ENCODE results near the gene LRP10. TPM values are rescaled to one million over a fixed set of nuclear protein-coding genes. Genes with fewer than 3 reads are reported as not detected.
"Not testable (repeated sequence)": the region's sequence is repeated elsewhere in the genome, so short reads cannot be mapped to it uniquely, and the experiment has no call there.

The LRP10 gene, protein sequence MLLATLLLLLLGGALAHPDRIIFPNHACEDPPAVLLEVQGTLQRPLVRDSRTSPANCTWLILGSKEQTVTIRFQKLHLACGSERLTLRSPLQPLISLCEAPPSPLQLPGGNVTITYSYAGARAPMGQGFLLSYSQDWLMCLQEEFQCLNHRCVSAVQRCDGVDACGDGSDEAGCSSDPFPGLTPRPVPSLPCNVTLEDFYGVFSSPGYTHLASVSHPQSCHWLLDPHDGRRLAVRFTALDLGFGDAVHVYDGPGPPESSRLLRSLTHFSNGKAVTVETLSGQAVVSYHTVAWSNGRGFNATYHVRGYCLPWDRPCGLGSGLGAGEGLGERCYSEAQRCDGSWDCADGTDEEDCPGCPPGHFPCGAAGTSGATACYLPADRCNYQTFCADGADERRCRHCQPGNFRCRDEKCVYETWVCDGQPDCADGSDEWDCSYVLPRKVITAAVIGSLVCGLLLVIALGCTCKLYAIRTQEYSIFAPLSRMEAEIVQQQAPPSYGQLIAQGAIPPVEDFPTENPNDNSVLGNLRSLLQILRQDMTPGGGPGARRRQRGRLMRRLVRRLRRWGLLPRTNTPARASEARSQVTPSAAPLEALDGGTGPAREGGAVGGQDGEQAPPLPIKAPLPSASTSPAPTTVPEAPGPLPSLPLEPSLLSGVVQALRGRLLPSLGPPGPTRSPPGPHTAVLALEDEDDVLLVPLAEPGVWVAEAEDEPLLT
- 81.6 and 106 TPM in 2 replicates for total RNA-seq
- 222 TPM for polyA plus RNA-seq (2012)

DNA sequence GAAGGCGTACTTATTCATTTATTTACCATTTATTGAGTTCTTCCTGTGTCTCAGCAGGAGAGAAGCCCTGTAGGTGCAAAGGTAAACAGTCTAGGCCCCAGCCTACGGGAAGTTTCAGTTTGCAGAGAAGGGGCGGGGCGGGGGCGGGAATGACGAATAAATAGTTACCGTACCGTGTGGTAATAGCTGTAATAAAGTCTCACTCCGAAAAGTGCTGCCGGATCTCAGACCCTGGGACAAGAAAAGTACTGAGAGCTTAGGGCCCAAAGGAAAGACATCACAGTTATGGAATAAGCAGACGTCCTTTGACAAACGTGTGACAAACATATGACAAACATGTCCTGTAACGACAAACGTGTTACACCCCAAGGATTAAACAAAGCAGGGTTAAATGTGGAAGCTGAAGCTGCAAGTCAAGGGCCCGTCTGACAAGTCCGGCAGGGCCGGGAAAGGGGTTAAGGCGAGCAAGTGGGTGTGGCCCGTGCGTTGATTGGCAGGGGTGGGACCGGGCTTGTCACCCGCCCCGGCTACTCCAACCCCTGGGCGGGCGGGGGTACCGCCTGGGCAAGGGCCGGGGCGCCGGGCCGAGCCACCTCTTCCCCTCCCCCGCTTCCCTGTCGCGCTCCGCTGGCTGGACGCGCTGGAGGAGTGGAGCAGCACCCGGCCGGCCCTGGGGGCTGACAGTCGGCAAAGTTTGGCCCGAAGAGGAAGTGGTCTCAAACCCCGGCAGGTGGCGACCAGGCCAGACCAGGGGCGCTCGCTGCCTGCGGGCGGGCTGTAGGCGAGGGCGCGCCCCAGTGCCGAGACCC is at the start of gene LRP10:
Gene LRP10 (plus strand): TSS at position 517 of the 809 bp plus-strand sequence. CDS start 564 bp downstream, outside the sequence.
- peak; percentile 96 for DNase-seq (ENCODE audit: low read depth)

GRCh38 chr14:22822016-22822570 is 49.4 kb upstream of the LRP10 start:
- DNase-seq (ENCODE audit: low read depth): no peak

DNA sequence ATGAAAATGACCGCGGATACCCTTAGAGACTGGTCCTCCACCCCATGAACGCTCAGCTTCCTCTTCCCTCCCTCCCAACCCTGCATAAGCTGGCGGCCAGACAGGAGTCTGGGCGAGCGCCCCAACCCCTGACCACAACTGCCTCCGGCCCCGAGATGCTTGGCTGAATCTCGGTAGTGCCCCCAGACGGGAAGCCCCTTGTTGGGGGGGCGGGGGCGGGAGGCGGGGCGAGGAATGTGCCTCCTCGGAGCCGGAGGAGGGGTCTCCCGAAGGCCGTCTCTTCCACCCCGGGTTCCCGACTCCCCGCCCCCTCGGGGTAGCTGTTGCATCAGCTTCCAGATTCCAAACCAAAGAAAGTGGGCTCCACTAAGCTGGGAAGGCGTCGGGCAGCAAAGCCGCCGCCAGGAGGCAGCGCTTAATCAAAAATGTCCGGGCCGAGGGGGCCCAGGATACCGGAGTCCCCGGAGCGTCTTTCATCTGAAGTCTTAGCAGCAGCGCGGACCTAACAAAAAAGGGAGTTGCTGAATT is 48.9 kb upstream of the LRP10 start:
- peak; percentile 86 for DNase-seq (ENCODE audit: low read depth)

DNA sequence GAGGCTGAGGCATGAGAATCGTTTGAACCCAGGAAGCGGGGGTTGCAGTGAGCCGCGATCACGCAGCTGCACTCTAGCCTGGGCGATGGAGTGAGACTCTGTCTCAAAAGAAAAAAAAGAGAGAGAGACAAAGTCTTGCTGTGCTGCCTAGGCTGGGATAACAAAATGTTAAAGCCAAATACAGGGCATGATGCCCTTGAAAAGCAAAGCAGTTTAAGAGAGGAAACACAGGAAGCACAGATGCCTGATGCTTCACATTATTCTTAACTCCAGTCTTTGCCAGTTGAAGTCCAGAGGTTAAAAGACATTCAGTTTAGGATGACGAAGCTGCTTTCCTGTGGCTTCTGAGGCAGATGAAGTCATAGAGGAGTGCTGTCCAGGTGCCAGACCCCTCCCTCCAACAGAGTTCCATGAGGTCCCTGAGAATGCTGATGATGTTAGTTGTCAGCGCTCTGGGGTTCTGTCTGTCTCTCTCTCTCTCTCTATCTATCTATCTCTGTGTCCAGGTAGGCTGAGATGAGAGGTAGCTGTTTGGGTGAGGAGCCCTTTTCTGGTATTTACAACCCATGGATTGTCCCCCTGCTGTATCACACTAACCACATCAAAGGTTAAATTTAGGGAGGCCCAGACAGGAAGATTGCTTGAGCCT is 46.7 kb upstream of the LRP10 start:
- DNase-seq (ENCODE audit: low read depth): peak; percentile 92

DNA sequence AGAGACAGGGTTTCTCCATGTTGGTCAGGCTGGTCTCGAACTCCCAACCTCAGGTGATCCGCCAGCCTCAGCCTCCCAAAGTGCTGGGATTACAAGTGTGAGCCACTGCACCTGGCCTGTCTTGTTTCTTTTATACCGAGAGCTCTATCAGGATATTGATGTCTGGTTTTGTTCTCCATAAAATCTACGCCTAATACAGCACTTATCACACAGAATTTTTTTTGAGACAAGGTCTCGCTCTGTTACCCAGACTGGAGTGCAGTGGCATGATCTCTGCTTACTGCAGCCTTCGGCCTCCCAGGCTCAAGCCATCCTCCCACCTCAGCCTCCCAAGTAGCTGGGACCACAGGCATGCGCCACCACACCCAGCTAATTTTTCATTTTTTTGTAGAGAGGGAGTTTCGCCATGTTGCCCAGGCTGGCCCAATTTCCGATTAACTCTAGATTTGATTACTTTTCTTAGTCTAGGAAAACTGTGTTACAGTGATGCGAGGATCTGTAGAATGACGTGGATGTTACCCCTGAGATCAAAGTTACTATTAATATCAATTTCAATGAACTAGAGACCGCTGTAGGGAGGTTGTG is 42.4 kb upstream of the LRP10 start:
- DNase-seq (ENCODE audit: low read depth): not testable (repeated sequence)

GRCh38 chr14:22829661-22830442 is 41.7 kb upstream of the LRP10 start, which contains the start of gene MRPL52:
TSS of gene MRPL52 (plus strand) at chr14:22829887. CDS start at chr14:22829913, 26 bp downstream.
- peak; percentile 91 for DNase-seq (ENCODE audit: low read depth)

GRCh38 chr14:22830443-22831010 is 41.0 kb upstream of the LRP10 start:
- no peak for DNase-seq (ENCODE audit: low read depth)

DNA sequence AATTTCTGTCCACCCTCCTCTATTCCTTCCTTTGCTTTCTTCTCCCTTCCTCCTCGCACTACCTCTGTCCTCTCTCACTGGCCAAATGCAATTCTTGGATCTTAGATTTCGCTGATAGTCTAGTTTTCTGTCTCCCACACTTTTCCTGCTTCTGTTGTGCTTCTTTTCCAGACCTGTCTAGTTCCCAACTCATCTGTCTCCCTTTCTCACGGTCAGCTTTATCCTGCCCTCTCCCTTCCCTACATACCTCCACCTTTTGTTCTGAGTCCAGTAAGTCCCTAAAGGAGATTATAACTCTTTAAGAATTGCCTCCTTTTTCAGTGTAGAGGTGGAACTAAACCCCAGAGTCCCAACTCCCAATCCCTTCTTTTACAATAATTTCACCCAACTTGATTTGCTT is 36.0 kb upstream of the LRP10 start:
- DNase-seq (ENCODE audit: low read depth): no peak

DNA sequence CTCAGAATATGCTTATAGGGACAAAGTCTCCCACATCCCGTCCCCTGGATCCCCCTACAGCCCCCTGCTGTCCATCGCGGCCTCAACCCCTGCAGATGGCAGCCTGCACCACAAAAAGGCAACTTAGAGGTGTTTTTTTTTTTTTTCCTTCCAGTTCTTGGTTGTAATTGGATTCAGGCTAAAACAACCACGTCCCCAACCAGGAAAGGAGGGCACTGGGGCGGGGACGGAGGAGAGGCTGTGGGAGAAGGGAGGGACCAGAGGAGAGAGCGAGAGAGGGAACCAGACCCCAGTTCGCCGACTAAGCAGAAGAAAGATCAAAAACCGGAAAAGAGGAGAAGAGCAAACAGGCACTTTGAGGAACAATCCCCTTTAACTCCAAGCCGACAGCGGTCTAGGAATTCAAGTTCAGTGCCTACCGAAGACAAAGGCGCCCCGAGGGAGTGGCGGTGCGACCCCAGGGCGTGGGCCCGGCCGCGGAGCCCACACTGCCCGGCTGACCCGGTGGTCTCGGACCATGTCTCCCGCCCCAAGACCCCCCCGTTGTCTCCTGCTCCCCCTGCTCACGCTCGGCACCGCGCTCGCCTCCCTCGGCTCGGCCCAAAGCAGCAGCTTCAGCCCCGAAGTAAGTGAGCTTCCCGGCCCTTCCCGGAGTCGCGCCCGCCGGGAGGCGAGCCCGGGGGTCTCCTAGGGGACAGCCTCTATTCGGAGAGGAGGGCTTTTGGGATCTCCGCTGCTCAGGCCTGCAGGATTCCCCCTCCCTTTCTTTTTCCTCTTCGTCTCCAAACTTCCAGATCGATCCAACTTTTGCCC is 35.0 kb upstream of the LRP10 start, which contains the start of gene MMP14:
Gene MMP14 (plus strand): TSS at position 285 of the 813 bp plus-strand sequence. CDS start 233 bp downstream, at position 518.
- DNase-seq (ENCODE audit: low read depth): peak; percentile 93

- DNase-seq (ENCODE audit: low read depth): peak; percentile 71
Measured at GRCh38 chr14:22837114-22837749, 34.3 kb upstream of the LRP10 start.

- peak; percentile 71 for DNase-seq (ENCODE audit: low read depth)
Measured at GRCh38 chr14:22837750-22838538, 33.6 kb upstream of the LRP10 start.

GRCh38 chr14:22838631-22839041 is 32.9 kb upstream of the LRP10 start:
- DNase-seq (ENCODE audit: low read depth): peak; percentile 83

DNA sequence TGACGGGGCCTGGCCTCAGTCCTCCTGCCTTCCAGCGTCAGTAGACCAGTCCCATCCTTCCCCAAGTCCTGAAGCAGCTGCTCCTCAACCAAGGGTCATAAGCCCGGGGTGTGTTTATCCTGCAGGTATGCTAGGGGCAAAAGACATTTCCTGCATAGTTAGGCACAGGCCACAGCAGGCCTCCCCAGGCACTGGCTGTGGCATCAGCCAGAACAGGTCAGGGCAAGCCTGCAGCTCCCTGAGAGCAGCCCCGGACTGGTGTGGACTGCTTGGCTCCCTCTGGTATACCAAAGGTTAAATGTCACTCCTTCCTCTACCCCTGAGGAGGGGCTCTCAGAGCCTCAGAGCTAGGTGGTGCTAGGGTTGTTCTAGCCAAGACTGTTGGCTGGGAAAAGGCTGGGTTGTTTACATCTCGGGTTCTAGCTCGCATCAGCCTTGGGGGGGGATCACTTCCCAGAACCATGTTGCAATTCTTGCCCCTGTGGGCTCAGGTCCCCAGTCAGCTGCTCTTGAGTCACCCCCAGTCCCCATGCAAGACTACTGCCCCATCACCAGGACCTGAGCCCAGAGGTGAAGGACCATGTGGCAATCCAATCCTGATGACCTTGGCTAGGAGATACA is 32.3 kb upstream of the LRP10 start:
- peak; percentile 36 for DNase-seq (ENCODE audit: low read depth)

GRCh38 chr14:22841311-22841710 is 30.2 kb upstream of the LRP10 start:
- DNase-seq (ENCODE audit: low read depth): no peak

GRCh38 chr14:22841769-22842168 is 29.8 kb upstream of the LRP10 start:
- DNase-seq (ENCODE audit: low read depth): no peak
